GM18505 (cell line): ENCODE data around the gene SGSM2.

Experiments
- ATAC-seq: cut with Tn5 transposase; IDR thresholded peaks from one replicate; pipeline ENCODE4 v1.9.1; 2021; ENCODE audit not compliant: unreplicated experiment
- POLR2A ChIP-seq: IDR thresholded peaks from 4 replicates; pipeline ENCODE4 v1.6.1; 2011; ENCODE audit warnings: borderline replicate concordance; ENCODE audit not compliant: insufficient read depth, insufficient read length; ENCODE audit errors: extremely low read depth

The SGSM2 gene

GRCh38 chr17:2406271-2406902 is 69.1 kb downstream of the SGSM2 start:
- no peak for TF ChIP-seq POLR2A
- ATAC-seq: no peak

- no peak for TF ChIP-seq POLR2A
- no peak for ATAC-seq
These were observed 69.8 kb downstream of the SGSM2 start for GRCh38 chr17:2406903-2407790.

- ATAC-seq: no peak
- no peak for TF ChIP-seq POLR2A
These were observed 73.7 kb downstream of the SGSM2 start for GRCh38 chr17:2410951-2411350.

GRCh38 chr17:2412561-2413021 is 75.3 kb downstream of the SGSM2 start:
- no peak for TF ChIP-seq POLR2A
- ATAC-seq: no peak

- no peak for TF ChIP-seq POLR2A
- no peak for ATAC-seq
These were observed 77.3 kb downstream of the SGSM2 start for GRCh38 chr17:2414446-2415064.

GRCh38 chr17:2415081-2415480 is 77.8 kb downstream of the SGSM2 start:
- no peak for ATAC-seq
- TF ChIP-seq POLR2A: no peak

- ATAC-seq: no peak
- TF ChIP-seq POLR2A: no peak
These were observed 78.9 kb downstream of the SGSM2 start for GRCh38 chr17:2416010-2416734.

GRCh38 chr17:2418572-2418971 is 81.3 kb downstream of the SGSM2 start:
- no peak for TF ChIP-seq POLR2A
- ATAC-seq: no peak

GRCh38 chr17:2419486-2419885 is 82.2 kb downstream of the SGSM2 start:
- no peak for TF ChIP-seq POLR2A
- no peak for ATAC-seq

GRCh38 chr17:2420176-2420575 is 82.9 kb downstream of the SGSM2 start:
- TF ChIP-seq POLR2A: no peak
- no peak for ATAC-seq

- no peak for TF ChIP-seq POLR2A
- no peak for ATAC-seq
These were observed 84.2 kb downstream of the SGSM2 start for GRCh38 chr17:2421315-2422147.

GRCh38 chr17:2423271-2423670 is 86.0 kb downstream of the SGSM2 start:
- no peak for ATAC-seq
- TF ChIP-seq POLR2A: no peak

- no peak for ATAC-seq
- TF ChIP-seq POLR2A: no peak
These were observed 89.9 kb downstream of the SGSM2 start for GRCh38 chr17:2427215-2427614.

- no peak for TF ChIP-seq POLR2A
- ATAC-seq: no peak
These were observed 90.6 kb downstream of the SGSM2 start for GRCh38 chr17:2427910-2428309.
